Activated T-cell treated with anti-CD3 and anti-CD28 coated beads, Interleukin-2, amount 50 U/mL, for 4 hours (primary cell): Measurements from ENCODE around the gene ZNF398. TPM values are rescaled to one million over a fixed set of nuclear protein-coding genes. Genes with fewer than 3 reads are reported as not detected.
"Not testable (repeated sequence)": the region's sequence is repeated elsewhere in the genome, so short reads cannot be mapped to it uniquely, and the experiment has no call there.

Source experiments
- ATAC-seq, 2 donors: fragments of 200-7000 bp; cut with Tn5 transposase; one replicate each; pipeline ENCODE4 v1.10.0; 2021
- DNase-seq: peaks from one replicate; pipeline ENCODE4 v3.0.0-alpha.2; 2020
- H3K27me3 Mint-ChIP-seq: one replicate; pipeline ENCODE4 v1.8.0; 2021; ENCODE audit warnings: low read depth, mixed read lengths
- H3K36me3 Mint-ChIP-seq: one replicate; pipeline ENCODE4 v1.8.0; 2022; ENCODE audit warnings: mixed read lengths; ENCODE audit not compliant: insufficient read depth
- H3K4me1 Mint-ChIP-seq: one replicate; pipeline ENCODE4 v1.8.0; 2021; ENCODE audit warnings: low read depth, mixed read lengths
- H3K4me3 Mint-ChIP-seq: one replicate; pipeline ENCODE4 v1.8.0; 2021; ENCODE audit warnings: mild to moderate bottlenecking, moderate library complexity, mixed read lengths
- H3K9me3 Mint-ChIP-seq: one replicate; pipeline ENCODE4 v1.8.0; 2021; ENCODE audit warnings: mixed read lengths
- total RNA-seq, 3 donors: library from RNA; stranded (reverse); gene quantifications; one replicate each; pipeline ENCODE4 v1.2.1, GENCODE V29; 2021

The ZNF398 gene
- total RNA-seq, 3 donors from 2014 or later: 15.8 to 17.1 (median 16.3) TPM

DNA sequence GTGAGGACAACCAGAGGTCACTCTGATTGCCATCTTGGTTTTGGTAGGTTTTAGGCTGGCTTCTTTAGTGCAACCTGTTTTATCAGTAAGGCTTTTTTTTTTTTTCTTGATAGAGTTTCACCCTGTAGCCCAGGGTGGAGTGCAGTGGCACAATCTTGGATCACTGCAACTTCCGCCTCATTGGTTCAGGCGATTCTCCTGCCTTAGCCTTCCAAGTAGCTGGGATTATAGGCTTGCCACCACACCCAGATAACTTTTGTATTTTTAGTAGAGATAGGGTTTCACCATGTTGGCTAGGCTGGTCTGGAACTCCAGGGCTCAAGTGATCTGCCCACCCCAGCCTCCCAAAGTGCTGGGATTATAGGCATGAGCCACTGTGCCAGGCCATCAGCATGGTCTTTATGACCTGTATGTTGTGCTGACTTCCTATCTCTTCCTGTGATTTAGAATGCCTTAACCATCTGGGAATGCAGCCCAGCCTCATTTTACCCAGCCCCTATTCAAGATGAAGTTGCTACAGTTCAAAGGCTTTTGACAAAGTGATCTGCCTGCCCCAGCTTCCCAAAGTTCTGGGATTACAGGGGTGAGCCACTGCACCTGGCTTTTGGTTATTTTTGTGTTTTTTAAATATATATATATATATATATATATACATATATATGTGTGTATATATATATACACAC is 14.1 kb upstream of the ZNF398 start:
- Mint-ChIP-seq H3K27me3 (no peaks in the 10 kb centered on the region), H3K9me3 (peaks cover 6% of the 10 kb centered on the region), H3K4me3 (no peak overlapping the region), H3K4me1 (peaks cover 2% of the 10 kb centered on the region), H3K36me3 (peaks cover 23% of the 10 kb centered on the region)
- no peak for ATAC-seq
- DNase-seq: no peak

DNA sequence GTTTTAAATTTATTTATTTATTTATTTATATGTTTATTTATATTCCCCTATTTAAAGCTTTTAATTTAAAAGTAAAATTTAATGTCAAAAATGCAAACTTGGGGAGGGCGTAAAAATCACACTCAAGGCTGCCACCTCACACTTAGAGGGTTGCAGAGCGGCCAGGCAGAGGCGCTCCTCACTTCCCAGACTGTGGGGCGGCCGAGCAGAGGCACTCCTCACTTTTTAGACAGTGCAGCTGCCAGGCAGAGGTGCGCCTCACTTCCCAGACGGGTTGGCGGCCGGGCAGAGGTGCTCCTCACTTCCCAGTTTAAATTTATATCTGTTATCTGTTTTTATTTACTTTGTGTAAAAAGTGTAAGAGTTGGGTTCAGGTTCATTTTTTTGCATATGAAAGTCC is 11.1 kb upstream of the ZNF398 start:
- peaks cover 12% of the 10 kb centered on the region for H3K36me3 Mint-ChIP-seq
- H3K4me1 Mint-ChIP-seq: no peaks in the 10 kb centered on the region
- ATAC-seq (no peak), DNase-seq (no peak)
- no peaks in the 10 kb centered on the region for H3K27me3 Mint-ChIP-seq
- no peaks in the 10 kb centered on the region for H3K9me3 Mint-ChIP-seq
- H3K4me3 Mint-ChIP-seq: no peak overlapping the region

DNA sequence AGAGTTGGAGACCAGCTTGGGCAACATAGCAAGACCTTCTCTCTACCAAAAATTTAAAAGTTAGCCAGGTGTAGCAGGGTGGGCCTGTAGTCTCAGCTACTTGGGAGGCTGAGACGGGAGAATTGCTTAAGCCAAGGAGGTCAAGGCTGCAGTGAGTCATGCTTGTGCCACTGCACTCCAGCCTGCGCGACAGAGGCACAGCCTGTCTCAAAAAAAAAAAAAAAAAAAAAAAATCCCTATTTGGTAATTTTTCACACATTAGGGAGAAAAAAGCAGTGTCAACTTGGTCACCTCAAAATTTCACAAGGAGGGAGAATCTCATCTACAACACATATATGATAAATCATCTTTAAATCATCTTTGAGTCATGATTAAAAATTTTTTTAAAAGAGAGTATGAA is 6.4 kb upstream of the ZNF398 start:
- no peaks in the 10 kb centered on the region for H3K9me3 Mint-ChIP-seq
- H3K36me3 Mint-ChIP-seq: peaks cover 6% of the 10 kb centered on the region
- no peak for DNase-seq
- H3K4me3 Mint-ChIP-seq: no peak overlapping the region
- no peak for ATAC-seq
- H3K4me1 Mint-ChIP-seq: peaks cover 9% of the 10 kb centered on the region
- no peaks in the 10 kb centered on the region for H3K27me3 Mint-ChIP-seq

DNA sequence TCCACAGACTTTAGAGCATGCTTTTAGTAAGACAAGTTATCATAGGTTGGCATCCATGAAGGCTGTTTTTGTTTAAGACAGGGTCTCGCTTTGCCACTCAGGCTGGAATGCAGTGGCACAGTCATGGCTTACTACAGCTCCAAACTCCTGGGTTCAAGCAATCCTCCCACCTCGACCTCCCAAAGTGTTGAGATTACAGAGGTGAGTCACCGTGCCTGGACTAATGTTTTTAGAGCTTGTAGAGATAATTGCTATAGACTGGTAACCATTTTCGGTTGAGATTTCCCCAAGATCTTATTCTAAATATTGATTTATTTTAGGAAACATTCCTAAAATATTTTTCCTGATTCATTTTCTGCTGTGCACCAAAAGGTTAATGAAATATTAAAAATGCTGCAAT is 5.4 kb upstream of the ZNF398 start:
- no peaks in the 10 kb centered on the region for H3K9me3 Mint-ChIP-seq
- no peak overlapping the region for H3K4me3 Mint-ChIP-seq
- peaks cover 6% of the 10 kb centered on the region for H3K36me3 Mint-ChIP-seq
- DNase-seq: no peak
- no peaks in the 10 kb centered on the region for H3K27me3 Mint-ChIP-seq
- peaks cover 10% of the 10 kb centered on the region for H3K4me1 Mint-ChIP-seq
- ATAC-seq: no peak

DNA sequence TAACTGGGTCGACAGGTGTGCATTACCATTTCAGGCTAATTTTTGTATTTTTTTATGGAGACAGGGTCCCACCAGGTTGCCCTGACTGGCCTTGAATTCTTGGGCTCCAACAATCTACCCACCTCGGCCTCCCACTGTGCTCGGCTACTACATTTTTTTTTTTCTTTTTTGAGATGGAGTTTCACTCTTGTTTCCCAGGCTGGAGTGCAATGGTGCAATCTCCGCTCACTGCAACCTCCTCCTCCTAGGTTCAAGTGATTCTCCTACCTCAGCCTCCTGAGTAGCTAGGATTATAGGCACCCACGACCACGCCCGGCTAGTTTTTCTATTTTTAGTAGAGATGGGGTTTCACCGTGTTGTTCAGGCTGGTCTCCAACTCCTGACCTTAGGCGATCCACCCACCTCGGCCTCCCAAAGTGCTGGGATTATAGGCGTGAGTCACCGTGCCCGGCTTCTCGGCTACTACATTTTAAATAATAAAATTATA is 2.8 kb upstream of the ZNF398 start:
- H3K9me3 Mint-ChIP-seq, ATAC-seq, DNase-seq, H3K27me3 Mint-ChIP-seq, H3K36me3 Mint-ChIP-seq, H3K4me3 Mint-ChIP-seq: not testable (repeated sequence)
- H3K4me1 Mint-ChIP-seq: peaks cover 19% of the 10 kb centered on the region

DNA sequence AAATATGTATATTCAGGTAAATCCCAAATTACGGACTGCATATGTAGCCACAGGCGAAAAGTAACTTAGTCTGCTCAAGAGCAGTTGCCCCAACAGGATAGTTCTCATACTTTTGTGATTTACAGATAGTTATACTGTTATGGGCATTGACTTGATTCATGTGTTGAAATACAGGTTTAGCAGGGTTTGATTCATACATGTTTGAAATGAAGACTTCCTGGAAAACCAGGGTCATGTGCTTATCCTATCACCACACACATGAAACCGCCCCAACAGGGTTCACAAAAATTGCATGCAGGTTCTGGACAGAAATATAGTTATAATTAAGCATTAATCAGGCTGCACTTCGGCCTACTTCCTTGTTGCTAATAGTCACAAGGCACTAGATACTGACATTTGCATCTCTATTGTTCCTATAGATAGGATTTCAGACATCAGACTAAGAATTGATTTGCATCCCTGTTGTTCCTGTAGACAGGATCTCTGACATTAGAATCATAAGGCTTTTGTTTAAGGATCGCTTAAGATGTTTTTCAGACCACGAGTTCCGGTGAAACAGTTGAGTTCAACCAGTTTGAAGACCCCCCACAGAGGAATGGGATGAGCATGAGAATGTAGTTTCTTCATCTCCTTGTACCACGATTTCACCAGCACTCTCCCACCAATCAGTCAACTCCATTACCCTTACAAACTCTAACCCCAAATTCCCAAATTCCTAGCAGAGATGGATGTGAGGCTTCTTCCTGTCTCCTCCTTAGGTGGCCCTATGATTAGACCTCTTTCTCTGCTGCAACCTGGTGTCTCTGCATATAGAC is 2.0 kb upstream of the ZNF398 start:
- Mint-ChIP-seq H3K36me3 (peaks cover 5% of the 10 kb centered on the region), H3K9me3 (no peaks in the 10 kb centered on the region), H3K4me1 (peaks cover 23% of the 10 kb centered on the region), H3K4me3 (peak overlapping the region; percentile 51), H3K27me3 (no peaks in the 10 kb centered on the region)
- ATAC-seq: no peak
- no peak for DNase-seq

DNA sequence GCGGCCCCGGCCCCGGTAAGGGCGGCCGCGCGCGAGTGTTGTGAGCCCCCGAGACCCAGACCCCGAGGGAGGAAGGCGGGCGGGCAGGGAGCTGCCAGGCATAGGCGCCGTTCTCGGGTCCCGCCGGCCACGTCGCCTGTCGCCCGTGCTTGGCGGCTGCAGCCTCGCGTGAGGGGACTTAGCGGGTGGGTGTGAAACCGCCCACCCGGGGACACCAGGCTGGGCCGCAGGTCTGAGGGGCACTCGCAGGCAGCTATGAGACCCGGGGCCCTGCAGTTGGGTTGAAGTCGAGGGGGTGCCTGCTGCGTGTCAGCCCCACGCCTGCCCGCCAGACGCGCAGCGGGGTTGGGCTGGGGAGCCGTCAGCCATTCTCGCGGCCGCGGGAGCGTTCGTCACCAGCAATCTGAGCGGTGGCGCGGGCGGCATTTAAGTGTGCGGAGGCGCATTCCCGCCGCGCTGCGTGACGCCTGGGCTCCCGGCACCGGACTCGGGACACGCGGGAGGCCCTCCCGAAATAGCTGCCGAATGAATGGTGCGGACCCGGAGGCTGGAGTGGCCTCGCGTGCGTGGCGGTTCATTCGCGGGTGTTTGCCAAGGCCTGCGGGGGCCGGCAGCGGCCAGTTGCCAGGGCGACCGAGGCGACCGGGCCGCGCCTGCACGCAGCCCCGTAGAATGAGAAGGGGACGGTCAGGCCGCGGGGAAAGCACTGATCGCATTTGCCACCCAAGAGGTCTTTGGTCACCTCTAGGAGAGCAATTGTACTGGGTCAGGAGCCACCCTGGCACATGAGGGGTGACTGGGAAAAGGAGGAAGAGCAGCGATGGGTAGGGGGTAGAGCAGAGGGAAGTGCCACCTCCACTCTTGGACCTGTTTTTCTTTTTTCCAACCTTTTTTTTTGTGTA is 750 bp downstream of the ZNF398 start:
- Mint-ChIP-seq H3K27me3 (no peaks in the 10 kb centered on the region), H3K4me1 (peaks cover 31% of the 10 kb centered on the region), H3K9me3 (no peaks in the 10 kb centered on the region), H3K4me3 (peak overlapping the region; percentile 88), H3K36me3 (peaks cover 8% of the 10 kb centered on the region)
- DNase-seq (peak; percentile 63), ATAC-seq (peak; percentile 59 to 63)

DNA sequence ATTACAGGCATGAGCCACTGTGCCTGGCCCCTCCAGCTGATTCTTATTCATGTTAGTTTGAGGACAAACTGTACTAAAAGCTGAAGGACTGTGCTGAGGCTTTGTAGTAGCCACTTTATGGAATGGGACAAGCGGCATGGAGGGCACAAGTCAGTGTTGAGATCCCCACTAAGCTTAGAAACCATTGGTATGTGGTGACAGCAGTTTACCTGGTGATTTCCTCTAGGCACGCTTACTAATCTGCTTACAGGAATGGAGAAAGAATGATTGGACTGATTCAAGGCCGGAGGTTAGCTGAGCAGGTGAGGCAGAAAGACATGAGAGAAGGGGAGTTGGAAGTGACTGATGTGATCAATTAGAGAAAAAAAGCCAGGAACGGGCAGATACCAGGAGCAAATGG is 3.7 kb downstream of the ZNF398 start:
- no peaks in the 10 kb centered on the region for H3K9me3 Mint-ChIP-seq
- peaks cover 21% of the 10 kb centered on the region for H3K36me3 Mint-ChIP-seq
- peaks cover 27% of the 10 kb centered on the region for H3K4me1 Mint-ChIP-seq
- no peaks in the 10 kb centered on the region for H3K27me3 Mint-ChIP-seq
- H3K4me3 Mint-ChIP-seq: no peak overlapping the region
- ATAC-seq (no peak), DNase-seq (no peak)

DNA sequence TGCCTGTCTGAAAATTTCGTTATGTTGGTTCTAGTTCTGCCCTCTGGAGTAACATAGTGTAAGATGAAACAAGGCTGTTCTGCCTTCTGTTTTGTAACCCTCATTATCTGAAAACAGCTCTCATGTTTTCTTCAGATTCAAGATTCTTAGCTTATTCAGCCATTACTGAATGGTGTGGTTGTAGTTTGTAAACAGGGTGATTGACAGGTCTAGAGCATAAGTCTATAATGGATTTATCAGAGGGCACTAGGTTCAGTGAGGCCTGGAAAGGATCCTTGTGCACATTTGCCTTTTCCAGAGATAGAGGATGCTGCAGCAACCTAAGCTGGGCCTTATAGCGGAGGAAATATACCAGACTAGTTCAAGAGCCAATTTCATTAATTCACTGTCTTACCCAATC is 6.1 kb downstream of the ZNF398 start:
- DNase-seq (no peak), ATAC-seq (no peak)
- Mint-ChIP-seq H3K4me3 (no peak overlapping the region), H3K36me3 (peaks cover 32% of the 10 kb centered on the region), H3K9me3 (no peaks in the 10 kb centered on the region), H3K27me3 (no peaks in the 10 kb centered on the region), H3K4me1 (peaks cover 26% of the 10 kb centered on the region)

DNA sequence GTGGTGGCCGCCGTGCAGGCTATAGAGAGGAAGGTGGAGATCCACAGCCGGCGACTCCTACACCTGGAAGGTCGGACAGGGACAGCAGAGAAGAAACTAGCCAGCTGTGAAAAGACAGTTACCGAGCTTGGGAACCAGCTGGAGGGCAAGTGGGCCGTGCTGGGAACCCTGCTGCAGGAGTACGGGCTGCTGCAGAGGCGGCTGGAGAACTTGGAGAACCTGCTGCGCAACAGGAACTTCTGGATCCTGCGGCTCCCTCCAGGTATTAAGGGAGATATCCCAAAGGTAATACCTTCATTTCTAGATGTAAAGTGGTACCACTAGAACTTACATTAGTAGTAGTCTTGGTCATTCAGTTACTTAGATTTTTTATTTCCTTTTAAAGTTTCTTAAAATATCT is 6.8 kb downstream of the ZNF398 start:
- H3K4me1 Mint-ChIP-seq: peaks cover 21% of the 10 kb centered on the region
- peaks cover 31% of the 10 kb centered on the region for H3K36me3 Mint-ChIP-seq
- ATAC-seq (no peak), DNase-seq (no peak)
- no peaks in the 10 kb centered on the region for H3K9me3 Mint-ChIP-seq
- no peak overlapping the region for H3K4me3 Mint-ChIP-seq
- H3K27me3 Mint-ChIP-seq: no peaks in the 10 kb centered on the region

DNA sequence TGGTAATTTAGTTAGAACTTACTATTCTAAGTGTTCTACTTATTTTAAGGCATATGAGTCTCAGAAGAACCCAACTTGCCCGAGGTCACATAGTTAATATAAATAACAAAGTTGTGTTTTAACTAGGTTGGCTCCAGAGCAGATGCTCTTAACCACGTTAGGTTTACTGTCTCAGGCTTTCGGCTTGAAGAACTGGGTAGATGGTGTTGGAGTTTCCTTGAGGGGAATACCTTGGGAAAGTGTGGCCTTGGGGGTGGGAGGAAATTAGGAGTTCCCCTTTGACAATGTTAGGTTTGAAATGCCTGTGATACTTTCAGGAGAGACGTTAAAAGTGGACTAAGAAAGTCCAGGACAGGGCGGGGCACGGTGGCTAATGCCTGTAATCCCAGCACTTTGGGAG is 9.6 kb downstream of the ZNF398 start:
- no peak for ATAC-seq
- Mint-ChIP-seq H3K4me1 (peaks cover 11% of the 10 kb centered on the region), H3K9me3 (no peaks in the 10 kb centered on the region), H3K4me3 (no peak overlapping the region), H3K36me3 (peaks cover 32% of the 10 kb centered on the region), H3K27me3 (no peaks in the 10 kb centered on the region)
- DNase-seq: no peak

DNA sequence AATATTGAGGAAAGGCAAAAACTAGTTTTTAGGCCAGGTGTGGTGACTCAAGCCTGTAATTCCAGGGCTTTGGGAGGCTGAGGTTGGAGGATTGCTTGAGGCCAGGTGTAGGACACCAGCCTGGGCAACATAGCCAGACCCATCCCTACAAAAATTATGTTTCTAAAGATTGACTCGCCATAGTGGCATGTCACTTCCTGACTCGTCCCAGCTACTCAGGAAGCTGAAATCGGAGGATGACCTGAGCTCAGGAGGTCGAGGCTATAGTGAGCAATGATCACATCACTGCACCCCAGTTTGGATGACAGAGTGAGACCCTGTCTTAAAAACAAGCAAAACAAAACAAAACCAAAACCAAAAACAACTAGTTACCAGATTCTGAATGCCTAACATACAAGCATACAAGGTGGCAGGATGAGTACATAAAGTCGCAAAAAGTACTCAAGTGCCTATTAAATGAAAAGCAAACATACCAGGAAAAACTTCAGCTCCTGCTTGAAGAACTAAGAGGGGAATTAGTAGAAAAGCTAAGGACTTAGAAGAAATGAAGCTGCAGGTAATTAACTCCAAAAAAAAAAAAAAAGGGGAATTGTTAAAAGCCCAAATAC is 14.1 kb downstream of the ZNF398 start:
- no peaks in the 10 kb centered on the region for H3K27me3 Mint-ChIP-seq
- H3K36me3 Mint-ChIP-seq: peaks cover 26% of the 10 kb centered on the region
- no peaks in the 10 kb centered on the region for H3K9me3 Mint-ChIP-seq
- ATAC-seq: peak; percentile 43 to 52
- peaks cover 4% of the 10 kb centered on the region for H3K4me1 Mint-ChIP-seq
- H3K4me3 Mint-ChIP-seq: no peak overlapping the region
- DNase-seq: no peak

DNA sequence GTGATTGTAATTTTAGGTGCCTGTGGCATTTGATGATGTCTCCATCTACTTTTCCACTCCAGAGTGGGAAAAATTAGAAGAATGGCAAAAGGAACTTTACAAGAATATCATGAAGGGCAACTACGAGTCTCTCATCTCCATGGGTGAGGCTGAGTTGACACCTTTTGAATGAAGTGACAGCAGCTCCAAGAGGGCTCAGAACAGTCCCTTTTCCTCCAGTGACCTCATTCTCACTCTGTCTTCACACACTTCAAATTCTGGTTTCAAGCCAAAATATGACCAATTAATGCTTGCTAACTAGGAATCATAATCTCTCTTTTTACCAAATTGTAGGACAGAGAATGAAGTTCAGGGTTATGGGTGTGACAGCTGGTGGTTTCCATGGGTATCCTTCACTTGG is 18.9 kb downstream of the ZNF398 start:
- no peaks in the 10 kb centered on the region for H3K9me3 Mint-ChIP-seq
- no peak overlapping the region for H3K4me3 Mint-ChIP-seq
- ATAC-seq (no peak), DNase-seq (no peak)
- no peaks in the 10 kb centered on the region for H3K27me3 Mint-ChIP-seq
- H3K36me3 Mint-ChIP-seq: peaks cover 25% of the 10 kb centered on the region
- H3K4me1 Mint-ChIP-seq: no peaks in the 10 kb centered on the region
